Large intestine (tissue), 3 donors: ENCODE data around the gene NCF4. TPM values are rescaled to one million over a fixed set of nuclear protein-coding genes. Genes with fewer than 3 reads are reported as not detected.

Experiments
- DNase-seq, 2 donors: peaks; one replicate each; pipeline versions ENCODE4 v3.0.0 to v3.0.0-alpha.2; 2013
- H3K27ac ChIP-seq: one replicate; pipeline ENCODE4 v1.5.1; 2013; ENCODE audit warnings: low read length
- H3K27me3 ChIP-seq: 2 replicates; pipeline ENCODE4 v1.6.1; 2013; ENCODE audit warnings: low read length; ENCODE audit not compliant: control insufficient read depth, insufficient read depth
- H3K36me3 ChIP-seq: 2 replicates; pipeline ENCODE4 v1.6.1; 2013; ENCODE audit warnings: low read length; ENCODE audit not compliant: control insufficient read depth, insufficient read depth
- H3K4me1 ChIP-seq: one replicate; pipeline ENCODE4 v1.6.1; 2013; ENCODE audit warnings: low read length; ENCODE audit not compliant: control insufficient read depth, insufficient read depth
- H3K4me3 ChIP-seq: one replicate; pipeline ENCODE4 v1.5.1; 2013; ENCODE audit warnings: low read length
- H3K9me3 ChIP-seq: one replicate; pipeline ENCODE4 v1.6.1; 2013; ENCODE audit warnings: mild to moderate bottlenecking, low read depth, low read length, moderate library complexity; ENCODE audit not compliant: control insufficient read depth
- WGBS: methylation state at CpG from one replicate; pipeline ENCODE4 v1.1.5; 2013; ENCODE audit warnings: low lambda C conversion rate; ENCODE audit not compliant: insufficient coverage; 5-methylcytosine and 5-hydroxymethylcytosine counted together
- polyA plus RNA-seq: library from polyadenylated mRNA; unstranded; fragments of 120-200 nt; gene quantifications from one replicate; pipeline ENCODE4 v1.2.1, GENCODE V29; 2013

NCF4 gene
- polyA plus RNA-seq, 1 donor: 9.2 TPM

GRCh38 chr22:36874309-36874696 is 13.5 kb downstream of the NCF4 start:
- peaks cover 9% of the 10 kb centered on the region for H3K27me3 ChIP-seq
- H3K4me1 ChIP-seq: no peaks in the 10 kb centered on the region
- H3K9me3 ChIP-seq: no peaks in the 10 kb centered on the region
- no peak overlapping the region for H3K27ac ChIP-seq
- no peak overlapping the region for H3K4me3 ChIP-seq
- no CpG with 5 or more reads among the region's 2 CpGs for WGBS
- DNase-seq: no peak
- H3K36me3 ChIP-seq: no peaks in the 10 kb centered on the region

- Histone ChIP-seq H3K4me3 (no peak overlapping the region), H3K9me3 (no peaks in the 10 kb centered on the region), H3K27me3 (peaks cover 6% of the 10 kb centered on the region), H3K4me1 (no peaks in the 10 kb centered on the region), H3K27ac (no peak overlapping the region), H3K36me3 (no peaks in the 10 kb centered on the region)
- WGBS: 96% methylated on average over 4 of the region's 9 CpGs
- no peak for DNase-seq
These were observed 13.9 kb downstream of the NCF4 start for GRCh38 chr22:36874736-36875135.

- WGBS: no CpG with 5 or more reads among the region's 6 CpGs
- H3K36me3 ChIP-seq: no peaks in the 10 kb centered on the region
- no peaks in the 10 kb centered on the region for H3K4me1 ChIP-seq
- no peak overlapping the region for H3K27ac ChIP-seq
- no peak overlapping the region for H3K4me3 ChIP-seq
- H3K9me3 ChIP-seq: peaks cover under 1% of the 10 kb centered on the region
- no peak for DNase-seq
- peaks cover 3% of the 10 kb centered on the region for H3K27me3 ChIP-seq
These were observed 14.9 kb downstream of the NCF4 start for GRCh38 chr22:36875741-36876140.

DNA sequence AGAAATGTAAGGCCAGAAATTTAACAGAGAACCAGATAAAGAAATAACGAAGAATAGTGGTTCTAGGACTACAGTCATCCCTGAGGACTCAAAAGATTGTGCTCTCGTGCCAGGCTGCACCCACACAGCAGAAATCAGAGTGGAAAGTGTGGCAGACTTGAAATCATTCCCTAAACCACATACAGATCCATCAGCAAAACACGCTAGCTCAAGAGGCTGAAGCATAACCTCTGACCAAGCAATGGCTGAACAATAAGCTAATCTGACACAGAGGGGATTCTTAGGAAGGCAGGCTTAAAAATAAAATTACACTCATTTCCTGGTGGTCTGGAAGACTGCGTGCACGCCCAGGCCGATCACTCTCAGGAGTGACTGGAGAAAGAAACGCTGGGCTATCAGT is 19.0 kb downstream of the NCF4 start:
- H3K27ac ChIP-seq: no peak overlapping the region
- H3K4me1 ChIP-seq: no peaks in the 10 kb centered on the region
- peaks cover 3% of the 10 kb centered on the region for H3K27me3 ChIP-seq
- no peaks in the 10 kb centered on the region for H3K36me3 ChIP-seq
- H3K9me3 ChIP-seq: peaks cover 6% of the 10 kb centered on the region
- 67% methylated on average over 1 of the region's 7 CpGs for WGBS
- no peak overlapping the region for H3K4me3 ChIP-seq
- DNase-seq: no peak

DNA sequence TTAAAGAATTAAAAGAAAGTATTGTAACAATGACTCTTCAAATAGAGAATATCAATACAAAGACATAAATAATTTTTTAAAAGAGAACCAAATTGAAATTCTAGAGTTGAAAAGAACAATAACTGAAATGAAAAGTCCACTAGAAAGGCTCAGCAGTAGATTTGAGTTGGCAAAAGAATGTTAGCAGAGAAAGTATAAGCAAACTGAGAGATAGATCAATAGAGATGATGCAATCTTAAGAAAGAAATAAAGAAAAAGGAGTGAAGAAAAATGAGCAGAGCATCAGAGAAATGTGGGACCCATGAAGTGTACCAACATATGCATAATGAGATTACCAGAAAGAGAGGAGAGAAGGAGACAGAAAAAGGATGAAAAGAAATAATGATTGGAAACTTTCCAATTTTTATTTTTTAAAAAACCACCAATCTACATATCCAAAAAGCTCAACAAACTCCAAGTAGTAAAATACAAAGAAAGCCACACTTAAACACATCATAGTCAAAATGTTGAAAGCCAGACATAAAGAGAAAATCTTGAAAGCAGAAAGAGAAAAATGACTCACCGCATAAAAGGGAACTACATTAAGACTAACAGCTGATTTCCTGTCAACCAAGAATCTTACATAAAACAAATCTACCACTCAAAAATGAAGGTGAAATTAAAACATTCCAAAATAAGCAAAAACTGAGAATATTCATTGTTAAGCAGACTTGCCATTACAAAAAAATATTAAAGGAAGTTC is 20.9 kb downstream of the NCF4 start:
- Histone ChIP-seq H3K36me3 (no peaks in the 10 kb centered on the region), H3K4me1 (no peaks in the 10 kb centered on the region), H3K27ac (no peak overlapping the region), H3K9me3 (peaks cover 6% of the 10 kb centered on the region), H3K4me3 (no peak overlapping the region), H3K27me3 (peaks cover 9% of the 10 kb centered on the region)
- DNase-seq: no peak
- WGBS: no CpG with 5 or more reads among the region's 1 CpG

DNA sequence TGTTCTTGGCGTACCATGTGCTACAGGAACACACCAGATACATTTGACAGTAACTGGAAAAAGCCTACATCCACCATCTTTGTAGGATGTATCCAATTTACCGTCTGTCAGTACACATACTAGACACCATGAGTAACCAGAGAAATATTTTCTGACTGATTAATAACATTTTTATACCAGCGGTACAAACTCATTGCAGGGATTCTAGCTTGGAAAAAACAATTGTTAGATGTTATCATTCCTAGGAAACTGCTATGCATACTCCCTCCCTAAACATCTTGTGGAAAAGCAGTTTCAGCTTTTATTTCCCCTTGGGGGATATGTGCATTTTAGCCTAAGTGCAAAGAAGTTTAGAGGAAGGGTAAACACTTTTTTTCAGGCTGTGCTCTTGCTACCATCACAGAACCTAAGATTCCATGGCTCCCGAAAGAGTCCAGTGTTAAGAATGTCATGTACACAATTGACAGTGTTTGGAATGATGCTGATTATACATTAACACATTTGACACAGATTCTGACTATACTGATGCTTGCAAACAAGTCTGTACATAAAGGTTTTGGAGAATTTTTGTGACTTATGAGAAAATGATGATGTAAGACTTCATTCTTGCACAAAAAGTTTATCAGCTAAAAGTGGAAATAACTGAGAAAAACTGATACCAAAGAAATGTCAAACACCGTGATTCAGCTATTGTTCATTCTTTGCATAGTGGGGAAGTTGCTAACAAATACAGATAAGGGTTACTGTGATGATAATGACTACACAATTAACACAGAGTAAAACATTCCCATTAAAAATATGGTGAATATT is 23.7 kb downstream of the NCF4 start:
- no CpG with 5 or more reads among the region's 5 CpGs for WGBS
- DNase-seq: no peak
- Histone ChIP-seq H3K27me3 (peaks cover 6% of the 10 kb centered on the region), H3K9me3 (peaks cover 6% of the 10 kb centered on the region), H3K4me1 (no peaks in the 10 kb centered on the region), H3K4me3 (no peak overlapping the region), H3K36me3 (no peaks in the 10 kb centered on the region), H3K27ac (no peak overlapping the region)

- no peak for DNase-seq
- Histone ChIP-seq H3K27me3 (peaks cover 6% of the 10 kb centered on the region), H3K4me1 (no peaks in the 10 kb centered on the region), H3K36me3 (no peaks in the 10 kb centered on the region), H3K4me3 (no peak overlapping the region), H3K9me3 (peaks cover 6% of the 10 kb centered on the region), H3K27ac (no peak overlapping the region)
- WGBS: 100% methylated on average over 1 of the region's 7 CpGs
These were observed 24.7 kb downstream of the NCF4 start for GRCh38 chr22:36885474-36885873.

DNA sequence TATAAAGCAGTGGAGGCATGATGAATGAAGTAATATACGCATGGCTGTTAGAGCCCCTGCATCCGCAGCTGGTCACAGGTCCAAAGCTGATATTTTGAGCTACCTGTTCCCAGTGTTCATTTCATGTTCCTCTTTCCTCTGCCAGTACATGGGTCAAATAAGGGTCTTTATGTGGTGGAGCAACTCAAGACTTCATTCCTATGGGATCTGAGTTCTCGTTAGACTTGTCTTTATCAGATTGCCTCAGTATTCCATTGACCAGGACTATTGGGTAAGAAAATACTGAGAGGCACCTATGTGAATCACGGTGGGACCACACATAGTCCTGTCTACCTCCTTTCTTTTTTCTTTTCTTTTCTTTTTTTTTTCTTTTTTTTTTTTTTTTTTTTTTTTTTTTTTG is 25.2 kb downstream of the NCF4 start:
- H3K27me3 ChIP-seq: peaks cover 6% of the 10 kb centered on the region
- WGBS: no CpG with 5 or more reads among the region's 4 CpGs
- H3K27ac ChIP-seq: no peak overlapping the region
- no peak for DNase-seq
- no peaks in the 10 kb centered on the region for H3K4me1 ChIP-seq
- H3K36me3 ChIP-seq: no peaks in the 10 kb centered on the region
- H3K9me3 ChIP-seq: peaks cover 2% of the 10 kb centered on the region
- H3K4me3 ChIP-seq: no peak overlapping the region

DNA sequence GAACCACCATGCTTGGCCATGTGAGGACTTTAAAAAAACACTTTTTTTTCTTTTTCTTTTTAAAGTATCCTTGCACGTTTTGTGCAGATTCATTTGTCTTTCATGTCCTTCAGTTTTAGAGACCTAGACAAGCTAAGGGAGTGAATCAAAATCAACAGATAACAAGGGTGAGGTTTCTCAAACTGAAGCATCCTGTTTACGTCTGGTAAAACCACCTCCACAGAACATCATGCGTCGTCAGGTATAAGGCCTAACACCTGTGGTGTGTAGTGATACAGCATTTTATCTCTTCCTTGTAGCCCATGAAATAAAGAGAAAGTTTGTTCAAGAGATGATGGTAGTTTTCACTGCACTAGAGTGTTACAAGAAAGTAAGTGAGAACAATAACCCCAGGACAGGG is 26.4 kb downstream of the NCF4 start:
- no peaks in the 10 kb centered on the region for H3K36me3 ChIP-seq
- H3K27ac ChIP-seq: no peak overlapping the region
- DNase-seq: no peak
- H3K4me3 ChIP-seq: no peak overlapping the region
- WGBS: no CpG with 5 or more reads among the region's 4 CpGs
- peaks cover 6% of the 10 kb centered on the region for H3K27me3 ChIP-seq
- no peaks in the 10 kb centered on the region for H3K9me3 ChIP-seq
- H3K4me1 ChIP-seq: no peaks in the 10 kb centered on the region

DNA sequence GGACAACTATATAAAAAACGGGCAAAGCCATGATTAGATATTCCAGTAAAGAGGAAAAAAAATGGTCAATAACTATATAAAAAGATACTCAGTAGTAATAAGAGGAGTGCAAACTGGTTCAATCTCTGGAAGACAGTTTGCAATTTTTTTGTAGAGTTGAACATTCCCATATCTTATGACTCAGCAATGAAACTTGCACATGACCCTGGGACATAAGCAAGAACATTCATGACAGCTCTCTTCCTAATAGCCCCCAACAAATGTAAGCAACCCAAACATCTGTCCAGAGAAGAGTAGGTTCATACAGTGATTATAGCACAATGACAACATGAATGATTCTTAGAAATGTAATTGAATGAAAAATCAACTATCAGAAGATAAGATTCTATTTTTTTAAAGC is 30.8 kb downstream of the NCF4 start:
- Histone ChIP-seq H3K4me1 (no peaks in the 10 kb centered on the region), H3K4me3 (no peak overlapping the region), H3K9me3 (no peaks in the 10 kb centered on the region), H3K27me3 (no peaks in the 10 kb centered on the region), H3K36me3 (no peaks in the 10 kb centered on the region), H3K27ac (no peak overlapping the region)
- WGBS: 71% methylated on average over 1 of the region's 1 CpG
- no peak for DNase-seq
